Activated B cell treated with CpG ODN at 0.5 μM for 24 hours (primary cell): ENCODE measurements around the gene SHC3. TPM values are rescaled to one million over a fixed set of nuclear protein-coding genes. Genes with fewer than 3 reads are reported as not detected.

Source experiments
- ATAC-seq: fragments of 200-7000 bp; cut with Tn5 transposase; one replicate; pipeline ENCODE4 v1.10.0; 2021; ENCODE audit warnings: low read depth, mild to moderate bottlenecking, moderate library complexity
- CTCF ChIA-PET: fragments of 350-600 bp; sonication (Branson Sonifier 250); formaldehyde crosslinking; loops from one replicate; lab custom pipeline; 2021; ENCODE audit warnings: antibody characterized with exemption; lab: Charles Lee
- POLR2A ChIA-PET: fragments of 350-600 bp; sonication (Branson Sonifier 250); formaldehyde crosslinking; loops from one replicate; lab custom pipeline; 2021; ENCODE audit warnings: antibody characterized with exemption; lab: Charles Lee
- DNase-seq: peaks from one replicate; pipeline ENCODE4 v3.0.0; 2022
- H3K27ac Mint-ChIP-seq: one replicate; pipeline ENCODE4 v1.8.0; 2020; ENCODE audit warnings: mixed read lengths
- H3K27me3 Mint-ChIP-seq: one replicate; pipeline ENCODE4 v1.8.0; 2021; ENCODE audit warnings: mixed read lengths
- H3K36me3 Mint-ChIP-seq: one replicate; pipeline ENCODE4 v1.8.0; 2021; ENCODE audit warnings: low read depth, mixed read lengths
- H3K4me1 Mint-ChIP-seq: one replicate; pipeline ENCODE4 v1.8.0; 2021; ENCODE audit warnings: mixed read lengths
- H3K4me3 Mint-ChIP-seq: one replicate; pipeline ENCODE4 v1.8.0; 2020; ENCODE audit warnings: mild to moderate bottlenecking, mixed read lengths
- H3K9me3 Mint-ChIP-seq: one replicate; pipeline ENCODE4 v1.8.0; 2020; ENCODE audit warnings: mixed read lengths
- CTCF ChIP-seq: fragments of 200-600 bp; IDR thresholded peaks from one replicate; pipeline ENCODE4 v1.8.0; 2022; ENCODE audit warnings: antibody characterized with exemption, mild to moderate bottlenecking
- intact Hi-C: fragments of 100-400 bp; cut with micrococcal nuclease; formaldehyde crosslinking; loops from one replicate; pipeline ENCODE4 v1.15.1; 2024
- total RNA-seq: library from RNA; stranded (reverse); gene quantifications from 2 replicates; pipeline ENCODE4 v1.2.3, GENCODE V29; 2022

Gene SHC3
- total RNA-seq, 1 donor from 2014 or later = not detected

- POLR2A ChIA-PET = no interaction called here
- Mint-ChIP-seq H3K27ac (no peak overlapping the region), H3K9me3 (no peaks in the 10 kb centered on the region), H3K4me3 (no peak overlapping the region), H3K4me1 (no peaks in the 10 kb centered on the region), H3K36me3 (no peaks in the 10 kb centered on the region), H3K27me3 (peaks cover 2% of the 10 kb centered on the region)
- CTCF ChIA-PET = no interaction called here
- TF ChIP-seq CTCF = no peak
- intact Hi-C loops = no loop called here
- ATAC-seq = no peak
- no peak for DNase-seq
These were observed 81.4 kb downstream of the SHC3 start for GRCh38 chr9:89097219-89097618.

GRCh38 chr9:89096807-89097206, 81.8 kb downstream of the SHC3 start:
- no peak for TF ChIP-seq CTCF
- Mint-ChIP-seq H3K27me3 (peaks cover 2% of the 10 kb centered on the region), H3K4me1 (no peaks in the 10 kb centered on the region), H3K4me3 (no peak overlapping the region), H3K36me3 (no peaks in the 10 kb centered on the region), H3K27ac (no peak overlapping the region), H3K9me3 (no peaks in the 10 kb centered on the region)
- ChIA-PET CTCF (no interaction called here), POLR2A (no interaction called here)
- intact Hi-C loops = no loop called here
- DNase-seq (no peak), ATAC-seq (no peak)

- H3K4me3 Mint-ChIP-seq = no peak overlapping the region
- intact Hi-C loops = no loop called here
- no peak for TF ChIP-seq CTCF
- no peaks in the 10 kb centered on the region for H3K4me1 Mint-ChIP-seq
- H3K36me3 Mint-ChIP-seq = no peaks in the 10 kb centered on the region
- DNase-seq (no peak), ATAC-seq (no peak)
- peaks cover 2% of the 10 kb centered on the region for H3K27me3 Mint-ChIP-seq
- H3K27ac Mint-ChIP-seq = no peak overlapping the region
- CTCF ChIA-PET = no interaction called here
- H3K9me3 Mint-ChIP-seq = no peaks in the 10 kb centered on the region
- POLR2A ChIA-PET = no interaction called here
These were observed 82.7 kb downstream of the SHC3 start for GRCh38 chr9:89095761-89096528.

- no peak overlapping the region for H3K27ac Mint-ChIP-seq
- H3K9me3 Mint-ChIP-seq = no peaks in the 10 kb centered on the region
- no peaks in the 10 kb centered on the region for H3K36me3 Mint-ChIP-seq
- ChIA-PET CTCF (no interaction called here), POLR2A (no interaction called here)
- peaks cover 2% of the 10 kb centered on the region for H3K27me3 Mint-ChIP-seq
- ATAC-seq (no peak), DNase-seq (no peak)
- intact Hi-C loops = no loop called here
- no peak for TF ChIP-seq CTCF
- H3K4me3 Mint-ChIP-seq = no peak overlapping the region
- H3K4me1 Mint-ChIP-seq = peaks cover 5% of the 10 kb centered on the region
These were observed 85.2 kb downstream of the SHC3 start for GRCh38 chr9:89093201-89093975.

GRCh38 chr9:89089176-89089575, 89.4 kb downstream of the SHC3 start:
- Mint-ChIP-seq H3K27ac (no peak overlapping the region), H3K4me1 (peaks cover 7% of the 10 kb centered on the region), H3K4me3 (no peak overlapping the region), H3K27me3 (no peaks in the 10 kb centered on the region), H3K9me3 (no peaks in the 10 kb centered on the region), H3K36me3 (no peaks in the 10 kb centered on the region)
- no peak for DNase-seq
- intact Hi-C loops = no loop called here
- no peak for TF ChIP-seq CTCF
- ChIA-PET POLR2A (no interaction called here), CTCF (no interaction called here)
- no peak for ATAC-seq
